GM23338 (cell line): ENCODE results near the gene MAD1L1.

Experiments
- CREB1 ChIP-seq: fragments of 250-450 bp; sonication (Bioruptor Pico); IDR thresholded peaks from 2 replicates; pipeline ENCODE4 v1.5.0; 2020; ENCODE audit warnings: low read depth, mild to moderate bottlenecking, moderate library complexity
- EZH2 ChIP-seq: fragments of 200-600 bp; sonication (generic); IDR thresholded peaks from one replicate; pipeline ENCODE4 v1.8.0; 2017; ENCODE audit warnings: antibody characterized with exemption, mild to moderate bottlenecking, low read depth; ENCODE audit not compliant: unreplicated experiment
- EZH2phosphoT487 ChIP-seq: fragments of 200-600 bp; sonication (generic); IDR thresholded peaks from one replicate; pipeline ENCODE4 v1.8.1; 2018; ENCODE audit warnings: antibody characterized with exemption; ENCODE audit not compliant: unreplicated experiment
- JUNB ChIP-seq: IDR thresholded peaks from one replicate; pipeline ENCODE4 v1.6.1; 2016; ENCODE audit warnings: antibody characterized with exemption; ENCODE audit not compliant: unreplicated experiment
- POLR2AphosphoS5 ChIP-seq: IDR thresholded peaks from 2 replicates; pipeline ENCODE4 v1.6.1; 2016; ENCODE audit warnings: antibody characterized with exemption, low read depth
- STAT1 ChIP-seq: IDR thresholded peaks from one replicate; pipeline ENCODE4 v1.6.1; 2016; ENCODE audit warnings: antibody characterized with exemption; ENCODE audit not compliant: unreplicated experiment
- ZNF114 ChIP-seq: fragments of 250-450 bp; sonication (Bioruptor Pico); IDR thresholded peaks from 2 replicates; pipeline ENCODE4 v1.5.0; 2020; ENCODE audit warnings: mild to moderate bottlenecking, moderate library complexity
- TF ChIP-seq, protein P1 (sequence below), 2 experiments: fragments of 200-600 bp in 1 of 2; sonication (generic) in 1 of 2; conservative IDR thresholded peaks; 2 replicates each; pipeline versions ENCODE4 v1.5.1 to v1.6.1; 2016 to 2017; ENCODE audit warnings: antibody characterized with exemption in 2 of 2, low read depth in 2 of 2, mild to moderate bottlenecking in 2 of 2, moderate library complexity in 1 of 2
- TF ChIP-seq, protein P2 (sequence below): IDR thresholded peaks from 2 replicates; pipeline ENCODE4 v1.6.1; 2016; ENCODE audit warnings: antibody characterized with exemption
- TF ChIP-seq, protein P3 (sequence below): IDR thresholded peaks from one replicate; pipeline ENCODE4 v1.6.1; 2018; ENCODE audit warnings: antibody characterized with exemption; ENCODE audit not compliant: unreplicated experiment

DNA sequence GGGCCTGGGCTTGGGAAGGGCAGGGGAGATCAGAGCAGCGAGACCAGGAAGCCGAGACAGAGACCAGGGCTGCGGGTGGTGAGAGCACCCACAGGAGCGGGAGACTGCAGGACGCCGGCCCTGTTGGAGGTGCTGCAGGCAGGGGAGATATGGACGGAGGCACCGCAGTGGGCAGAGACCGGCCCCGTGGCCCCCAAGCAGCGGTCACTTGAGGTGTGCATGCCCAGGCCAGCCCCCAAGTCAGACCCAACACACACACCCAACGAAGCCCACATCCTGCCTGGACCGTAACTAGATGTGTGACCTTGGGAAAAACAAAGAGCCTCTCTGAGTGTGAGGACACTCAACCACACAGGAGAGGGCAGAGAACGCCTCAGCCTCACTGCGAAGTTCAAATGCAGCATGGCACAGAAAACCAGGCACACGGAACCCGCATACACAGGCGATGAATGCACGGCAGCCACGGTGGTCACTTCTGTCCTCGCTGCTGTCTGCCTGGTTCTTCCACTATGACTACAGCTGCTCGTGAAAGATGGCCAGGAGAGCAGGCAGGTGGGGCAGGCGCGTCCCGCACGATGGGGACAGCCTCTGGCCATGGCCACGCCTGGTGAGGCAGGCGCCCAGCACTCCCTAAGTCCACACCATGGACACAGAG lies 214.7 kb downstream of the MAD1L1 start:
- TF ChIP-seq, protein P1, sequence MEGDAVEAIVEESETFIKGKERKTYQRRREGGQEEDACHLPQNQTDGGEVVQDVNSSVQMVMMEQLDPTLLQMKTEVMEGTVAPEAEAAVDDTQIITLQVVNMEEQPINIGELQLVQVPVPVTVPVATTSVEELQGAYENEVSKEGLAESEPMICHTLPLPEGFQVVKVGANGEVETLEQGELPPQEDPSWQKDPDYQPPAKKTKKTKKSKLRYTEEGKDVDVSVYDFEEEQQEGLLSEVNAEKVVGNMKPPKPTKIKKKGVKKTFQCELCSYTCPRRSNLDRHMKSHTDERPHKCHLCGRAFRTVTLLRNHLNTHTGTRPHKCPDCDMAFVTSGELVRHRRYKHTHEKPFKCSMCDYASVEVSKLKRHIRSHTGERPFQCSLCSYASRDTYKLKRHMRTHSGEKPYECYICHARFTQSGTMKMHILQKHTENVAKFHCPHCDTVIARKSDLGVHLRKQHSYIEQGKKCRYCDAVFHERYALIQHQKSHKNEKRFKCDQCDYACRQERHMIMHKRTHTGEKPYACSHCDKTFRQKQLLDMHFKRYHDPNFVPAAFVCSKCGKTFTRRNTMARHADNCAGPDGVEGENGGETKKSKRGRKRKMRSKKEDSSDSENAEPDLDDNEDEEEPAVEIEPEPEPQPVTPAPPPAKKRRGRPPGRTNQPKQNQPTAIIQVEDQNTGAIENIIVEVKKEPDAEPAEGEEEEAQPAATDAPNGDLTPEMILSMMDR (conservative IDR thresholded peaks at IDR 0.05; ENCODE audit: low read depth in 2 of 2) = no peak
- TF ChIP-seq EZH2 = no peak
- TF ChIP-seq CREB1 (CRISPR knock-in tag) = no peak
- no peak for TF ChIP-seq POLR2AphosphoS5
- TF ChIP-seq JUNB = no peak
- TF ChIP-seq, protein P2, sequence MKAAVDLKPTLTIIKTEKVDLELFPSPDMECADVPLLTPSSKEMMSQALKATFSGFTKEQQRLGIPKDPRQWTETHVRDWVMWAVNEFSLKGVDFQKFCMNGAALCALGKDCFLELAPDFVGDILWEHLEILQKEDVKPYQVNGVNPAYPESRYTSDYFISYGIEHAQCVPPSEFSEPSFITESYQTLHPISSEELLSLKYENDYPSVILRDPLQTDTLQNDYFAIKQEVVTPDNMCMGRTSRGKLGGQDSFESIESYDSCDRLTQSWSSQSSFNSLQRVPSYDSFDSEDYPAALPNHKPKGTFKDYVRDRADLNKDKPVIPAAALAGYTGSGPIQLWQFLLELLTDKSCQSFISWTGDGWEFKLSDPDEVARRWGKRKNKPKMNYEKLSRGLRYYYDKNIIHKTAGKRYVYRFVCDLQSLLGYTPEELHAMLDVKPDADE = no peak
- TF ChIP-seq, protein P3, sequence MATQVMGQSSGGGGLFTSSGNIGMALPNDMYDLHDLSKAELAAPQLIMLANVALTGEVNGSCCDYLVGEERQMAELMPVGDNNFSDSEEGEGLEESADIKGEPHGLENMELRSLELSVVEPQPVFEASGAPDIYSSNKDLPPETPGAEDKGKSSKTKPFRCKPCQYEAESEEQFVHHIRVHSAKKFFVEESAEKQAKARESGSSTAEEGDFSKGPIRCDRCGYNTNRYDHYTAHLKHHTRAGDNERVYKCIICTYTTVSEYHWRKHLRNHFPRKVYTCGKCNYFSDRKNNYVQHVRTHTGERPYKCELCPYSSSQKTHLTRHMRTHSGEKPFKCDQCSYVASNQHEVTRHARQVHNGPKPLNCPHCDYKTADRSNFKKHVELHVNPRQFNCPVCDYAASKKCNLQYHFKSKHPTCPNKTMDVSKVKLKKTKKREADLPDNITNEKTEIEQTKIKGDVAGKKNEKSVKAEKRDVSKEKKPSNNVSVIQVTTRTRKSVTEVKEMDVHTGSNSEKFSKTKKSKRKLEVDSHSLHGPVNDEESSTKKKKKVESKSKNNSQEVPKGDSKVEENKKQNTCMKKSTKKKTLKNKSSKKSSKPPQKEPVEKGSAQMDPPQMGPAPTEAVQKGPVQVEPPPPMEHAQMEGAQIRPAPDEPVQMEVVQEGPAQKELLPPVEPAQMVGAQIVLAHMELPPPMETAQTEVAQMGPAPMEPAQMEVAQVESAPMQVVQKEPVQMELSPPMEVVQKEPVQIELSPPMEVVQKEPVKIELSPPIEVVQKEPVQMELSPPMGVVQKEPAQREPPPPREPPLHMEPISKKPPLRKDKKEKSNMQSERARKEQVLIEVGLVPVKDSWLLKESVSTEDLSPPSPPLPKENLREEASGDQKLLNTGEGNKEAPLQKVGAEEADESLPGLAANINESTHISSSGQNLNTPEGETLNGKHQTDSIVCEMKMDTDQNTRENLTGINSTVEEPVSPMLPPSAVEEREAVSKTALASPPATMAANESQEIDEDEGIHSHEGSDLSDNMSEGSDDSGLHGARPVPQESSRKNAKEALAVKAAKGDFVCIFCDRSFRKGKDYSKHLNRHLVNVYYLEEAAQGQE = no peak
- TF ChIP-seq EZH2phosphoT487 = no peak
- TF ChIP-seq STAT1 = no peak
- no peak for TF ChIP-seq ZNF114 (CRISPR knock-in tag)
